H1 (cell line): ENCODE results near the gene NDUFB11. TPM values are rescaled to one million over a fixed set of nuclear protein-coding genes. Genes with fewer than 3 reads are reported as not detected.

ENCODE experiments used
- CTCF ChIA-PET: fragments of 300-600 bp; sonication (Branson Sonifier 250); formaldehyde crosslinking; loops from one replicate; lab custom pipeline; 2021; ENCODE audit not compliant: partially characterized antibody; lab: Charles Lee
- POLR2A ChIA-PET: fragments of 300-600 bp; sonication (Branson Sonifier 250); formaldehyde crosslinking; loops from one replicate; lab custom pipeline; 2021; ENCODE audit warnings: inconsistent platforms; ENCODE audit not compliant: partially characterized antibody; lab: Charles Lee
- DNase-seq, 2 experiments: peaks; one replicate each; pipeline versions ENCODE4 v3.0.0 to v3.0.0-alpha.2; 2010 to 2022; ENCODE audit warnings: low spot score in 2 of 2, low read depth in 1 of 2, mixed read lengths in 1 of 2
- FAIRE-seq: peaks from 2 replicates; lab custom pipeline; 2011; peaks lifted over from hg19 to GRCh38; lab: Jason Lieb, UNC
- H2AFZ ChIP-seq: 2 replicates; pipeline ENCODE4 v1.8.1; 2012; ENCODE audit warnings: low read length, inconsistent platforms
- H2AK5ac ChIP-seq: 2 replicates; pipeline ENCODE4 v1.6.1; 2013; ENCODE audit warnings: low read depth, low read length
- H2BK120ac ChIP-seq: replicated peaks from 2 replicates; pipeline ENCODE3; 2013; ENCODE audit warnings: low read depth, low read length, inconsistent platforms
- H2BK12ac ChIP-seq: 2 replicates; pipeline ENCODE4 v1.6.1; 2013; ENCODE audit warnings: low read depth, low read length
- H2BK15ac ChIP-seq: 2 replicates; pipeline ENCODE4 v1.6.1; 2013; ENCODE audit warnings: low read length
- H2BK20ac ChIP-seq: 2 replicates; pipeline ENCODE4 v1.6.1; 2013; ENCODE audit warnings: low read length
- H2BK5ac ChIP-seq: 2 replicates; pipeline ENCODE4 v1.6.1; 2013; ENCODE audit warnings: low read depth, low read length
- H3K14ac ChIP-seq: 2 replicates; pipeline ENCODE4 v1.6.1; 2013; ENCODE audit warnings: inconsistent platforms; ENCODE audit not compliant: insufficient read length
- H3K18ac ChIP-seq: 2 replicates; pipeline ENCODE4 v1.6.1; 2013; ENCODE audit warnings: low read length; ENCODE audit errors: extremely low read depth
- H3K23ac ChIP-seq: 2 replicates; pipeline ENCODE4 v1.6.1; 2013; ENCODE audit warnings: inconsistent platforms; ENCODE audit not compliant: insufficient read length
- H3K23me2 ChIP-seq: 2 replicates; pipeline ENCODE4 v1.6.1; 2013; ENCODE audit warnings: low read depth, low read length
- H3K27ac ChIP-seq: 2 replicates; pipeline ENCODE4 v1.6.1; 2011; ENCODE audit warnings: low read depth, low read length, inconsistent platforms
- H3K27me3 ChIP-seq, 4 experiments: replicated peaks in 1 of 4; 1 replicate in 1 of 4; 2 replicates in 3 of 4; pipeline versions ENCODE4 v1.6.1 to v1.8.1; 2011 to 2013; ENCODE audit warnings: low read length in 3 of 4, mild to moderate bottlenecking in 3 of 4, inconsistent platforms in 2 of 4, mixed read lengths in 2 of 4, moderate library complexity in 1 of 4; ENCODE audit not compliant: control insufficient read depth in 3 of 4, insufficient read depth in 3 of 4; ENCODE audit errors: extremely low read depth in 1 of 4
- H3K36me3 ChIP-seq, 4 experiments: 2 replicates each; pipeline versions ENCODE4 v1.6.1 to v1.8.1; 2011 to 2013; ENCODE audit warnings: mild to moderate bottlenecking in 4 of 4, low read length in 3 of 4, moderate library complexity in 2 of 4, control low read depth in 1 of 4, inconsistent platforms in 1 of 4; ENCODE audit not compliant: insufficient read depth in 4 of 4, control insufficient read depth in 2 of 4
- H3K4ac ChIP-seq: replicated peaks from 2 replicates; pipeline ENCODE3; 2013; ENCODE audit warnings: low read length, low read depth, mixed read lengths, inconsistent platforms; ENCODE audit not compliant: insufficient read length
- H3K4me1 ChIP-seq, 4 experiments: replicated peaks in 1 of 4; 1 replicate in 1 of 4; 2 replicates in 3 of 4; pipeline versions ENCODE4 v1.6.1 to v1.8.1; 2011 to 2013; ENCODE audit warnings: low read length in 3 of 4, inconsistent platforms in 2 of 4, mixed read lengths in 1 of 4; ENCODE audit not compliant: insufficient read depth in 4 of 4, control insufficient read depth in 3 of 4
- H3K4me2 ChIP-seq, 2 experiments: 2 replicates each; pipeline versions ENCODE4 v1.6.1 to v1.8.1; 2011 to 2013; ENCODE audit warnings: low read depth in 2 of 2, low read length in 2 of 2, control low read depth in 1 of 2, inconsistent platforms in 1 of 2, mild to moderate bottlenecking in 1 of 2; ENCODE audit not compliant: insufficient read depth in 1 of 2
- H3K4me3 ChIP-seq, 4 experiments: fragments of 200-600, 300-600 bp in 1 of 4; sonication (generic), shearing (Covaris generic), sonication (Bioruptor Twin) in 1 of 4; 2 replicates each; pipeline versions ENCODE4 v1.5.1 to v1.8.1; 2011 to 2016; ENCODE audit warnings: low read length in 4 of 4, low read depth in 3 of 4, control low read depth in 2 of 4, inconsistent platforms in 2 of 4, mild to moderate bottlenecking in 2 of 4, mixed read lengths in 1 of 4, moderate library complexity in 1 of 4; ENCODE audit not compliant: insufficient read depth in 2 of 4; ENCODE audit errors: extremely low read depth in 1 of 4
- H3K56ac ChIP-seq: replicated peaks from 2 replicates; pipeline ENCODE3; 2013; ENCODE audit warnings: low read depth, mild to moderate bottlenecking, mixed read lengths, low read length, inconsistent platforms; ENCODE audit not compliant: insufficient read length
- H3K79me1 ChIP-seq: 2 replicates; pipeline ENCODE4 v1.6.1; 2013; ENCODE audit warnings: low read depth, low read length, control low read depth
- H3K79me2 ChIP-seq, 2 experiments: 2 replicates each; pipeline versions ENCODE4 v1.6.1 to v1.8.1; 2012 to 2013; ENCODE audit warnings: low read length in 2 of 2, mild to moderate bottlenecking in 2 of 2, inconsistent platforms in 1 of 2; ENCODE audit not compliant: insufficient read depth in 2 of 2, control insufficient read depth in 1 of 2
- H3K9ac ChIP-seq, 4 experiments: replicated peaks in 1 of 4; 1 replicate in 1 of 4; 2 replicates in 3 of 4; pipeline versions ENCODE4 v1.6.1 to v1.8.1; 2011 to 2013; ENCODE audit warnings: low read depth in 3 of 4, low read length in 3 of 4, control low read depth in 2 of 4, mild to moderate bottlenecking in 2 of 4, moderate library complexity in 2 of 4, inconsistent platforms in 1 of 4; ENCODE audit errors: extremely low read depth in 1 of 4
- H3K9me3 ChIP-seq, 2 experiments: 2 replicates each; pipeline versions ENCODE4 v1.6.1 to v1.8.1; 2012 to 2013; ENCODE audit warnings: mild to moderate bottlenecking in 2 of 2, moderate library complexity in 2 of 2, control low read depth in 1 of 2, inconsistent platforms in 1 of 2, low read depth in 1 of 2, low read length in 1 of 2, mixed read lengths in 1 of 2; ENCODE audit not compliant: insufficient read depth in 2 of 2
- H4K20me1 ChIP-seq, 2 experiments: replicated peaks in 1 of 2; 2 replicates each; pipeline versions ENCODE3 to v1.8.1; 2011 to 2013; ENCODE audit warnings: inconsistent platforms in 2 of 2, low read length in 2 of 2, mild to moderate bottlenecking in 1 of 2; ENCODE audit not compliant: insufficient read depth in 2 of 2, control insufficient read depth in 1 of 2
- H4K5ac ChIP-seq: 2 replicates; pipeline ENCODE4 v1.6.1; 2013; ENCODE audit warnings: low read length, low read depth, mixed read lengths, inconsistent platforms; ENCODE audit not compliant: insufficient read length
- H4K8ac ChIP-seq: 2 replicates; pipeline ENCODE4 v1.8.0; 2013; ENCODE audit warnings: mild to moderate bottlenecking, moderate library complexity, low read length, inconsistent platforms; ENCODE audit not compliant: insufficient read depth; ENCODE audit errors: extremely low read depth
- H4K91ac ChIP-seq: replicated peaks from 2 replicates; pipeline ENCODE3; 2013; ENCODE audit warnings: low read length, mixed read lengths, inconsistent platforms; ENCODE audit not compliant: insufficient read length
- BACH1 ChIP-seq: IDR thresholded peaks from 2 replicates; pipeline ENCODE4 v1.6.1; 2012; ENCODE audit warnings: low read length, improper control_type of control experiment
- CHD1 ChIP-seq: IDR thresholded peaks from 2 replicates; pipeline ENCODE4 v1.6.1; 2012; ENCODE audit warnings: low read depth, low read length, improper control_type of control experiment
- CREB1 ChIP-seq: IDR thresholded peaks from 2 replicates; pipeline ENCODE4 v1.6.1; 2012; ENCODE audit warnings: inconsistent platforms
- JUN ChIP-seq: IDR thresholded peaks from 2 replicates; pipeline ENCODE4 v1.6.1; 2011; ENCODE audit warnings: low read depth, mild to moderate bottlenecking, improper control_type of control experiment, low read length
- PHF8 ChIP-seq: fragments of 200-600 bp; sonication (generic); conservative IDR thresholded peaks from 2 replicates; pipeline ENCODE4 v1.7.1; 2012; ENCODE audit warnings: low read depth, mild to moderate bottlenecking, inconsistent platforms, low read length, moderate library complexity
- RAD21 ChIP-seq, 2 experiments: IDR thresholded peaks in 1 of 2; conservative IDR thresholded peaks in 1 of 2; 2 replicates each; pipeline ENCODE4 v1.6.1; 2011; ENCODE audit warnings: low read depth in 2 of 2, low read length in 2 of 2, improper control_type of control experiment in 1 of 2, inconsistent platforms in 1 of 2, mild to moderate bottlenecking in 1 of 2, moderate library complexity in 1 of 2
- SIRT6 ChIP-seq: IDR thresholded peaks from one replicate; pipeline ENCODE4 v1.7.1; 2012; ENCODE audit warnings: low read length, inconsistent platforms
- SP2 ChIP-seq: IDR thresholded peaks from 2 replicates; pipeline ENCODE4 v1.6.1; 2012; ENCODE audit warnings: mild to moderate bottlenecking, low read length, inconsistent platforms
- SRF ChIP-seq: IDR thresholded peaks from 2 replicates; pipeline ENCODE4 v1.6.1; 2011; ENCODE audit warnings: mild to moderate bottlenecking, low read depth, low read length, moderate library complexity
- TCF12 ChIP-seq: IDR thresholded peaks from 2 replicates; pipeline ENCODE4 v1.6.1; 2011; ENCODE audit warnings: low read depth, mild to moderate bottlenecking, low read length
- YY1 ChIP-seq: IDR thresholded peaks from 2 replicates; pipeline ENCODE4 v1.6.1; 2011; ENCODE audit warnings: low read depth, mild to moderate bottlenecking, low read length
- WGBS, 2 experiments: shearing (Covaris generic) in 1 of 2; methylation state at CpG; one replicate each; pipeline versions ENCODE4 v1.1.6 to v1.1.7; 2013 to 2015; ENCODE audit warnings: low lambda C conversion rate in 2 of 2, mixed read lengths in 2 of 2, inconsistent platforms in 1 of 2, low coverage in 1 of 2, missing lambda C conversion rate in 1 of 2; ENCODE audit not compliant: insufficient replicate concordance in 2 of 2, insufficient coverage in 1 of 2, insufficient read length in 1 of 2; ENCODE audit errors: extremely low coverage in 1 of 2, missing lambda C conversion rate in 1 of 2; 5-methylcytosine and 5-hydroxymethylcytosine counted together
- polyA plus RNA-seq, 7 experiments: library from polyadenylated mRNA; depleted of rRNA in 3 of 7; stranded (reverse) in 5 of 7; unstranded in 2 of 7; fragments of >200 nt in 5 of 7; fragments of 200-250 nt in 2 of 7; gene quantifications; 1 replicate in 5 of 7; 2 replicates in 1 of 7; 4 replicates in 1 of 7; pipeline versions ENCODE4 v1.2.1 to v1.2.3, GENCODE V29; 2011 to 2013; ENCODE audit warnings: missing spikeins in 2 of 7, mixed read lengths in 2 of 7
- total RNA-seq: library from RNA; stranded (reverse); fragmentation: NEBNext Ultra II Directional; extraction: Animal tissue kit (Norgen Biotek cat#: 25700); gene quantifications from 2 replicates; pipeline ENCODE4 v1.2.1, GENCODE V29; 2021
- TF ChIP-seq, protein P1 (sequence below): IDR thresholded peaks from 2 replicates; pipeline ENCODE4 v1.6.1; 2011; ENCODE audit warnings: low read length, improper control_type of control experiment

Gene NDUFB11
- total and polyA plus RNA-seq, 2 of the 8 experiments (the other 6 are each of a cell fraction or from before 2014, with no cell fraction given) = 120 to 131 TPM

DNA sequence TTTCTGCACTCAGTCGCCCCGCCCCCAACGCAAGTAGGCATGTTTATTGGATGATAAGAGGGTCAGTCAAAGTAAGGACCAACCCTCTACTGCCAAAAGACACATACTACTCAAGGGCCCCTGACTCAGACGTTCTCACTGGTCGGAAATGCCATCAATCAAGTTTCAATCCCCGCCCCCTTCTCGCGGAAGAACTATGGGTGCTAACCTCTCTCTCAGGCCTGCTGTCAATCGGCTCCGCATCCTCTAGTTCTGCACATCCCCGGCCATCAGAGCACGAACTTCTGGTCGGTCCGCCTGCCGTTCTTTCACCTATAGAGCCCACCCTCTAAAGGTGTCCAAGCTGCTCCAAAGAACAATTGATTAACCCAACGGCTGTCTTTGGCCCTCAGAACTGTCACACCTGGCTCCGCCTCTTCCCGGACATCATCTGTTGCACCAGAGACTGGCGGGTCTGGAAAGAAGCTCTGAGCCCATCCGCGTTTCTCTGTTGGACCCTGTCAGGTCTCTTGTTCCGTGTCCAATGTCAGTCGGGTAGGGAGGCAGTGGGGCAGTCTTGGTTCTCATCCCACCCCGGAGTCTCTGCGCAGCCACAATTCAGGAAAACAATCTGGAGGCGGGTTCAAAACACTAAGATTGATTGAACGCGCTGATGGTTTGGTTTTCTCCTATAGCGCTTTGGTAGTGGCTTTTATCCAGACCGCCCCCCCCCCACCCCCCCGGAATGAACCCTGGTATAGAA lies 15.2 kb downstream of the NDUFB11 start:
- Histone ChIP-seq H2BK12ac (no peak overlapping the region), H3K9ac (peak overlapping the region in 1 of 4 experiments; percentile 77; a peak in 1 of 7 replicates), H2AFZ (peak overlapping the region; percentile 88; the same call in 1 of the 2 replicates), H3K56ac (no peak overlapping the region), H3K23me2 (no peaks in the 10 kb centered on the region), H3K9me3 (no peaks in the 10 kb centered on the region), H3K79me2 (no peaks in the 10 kb centered on the region), H2BK120ac (no peak overlapping the region), H2BK5ac (no peak overlapping the region), H4K91ac (no peak overlapping the region), H4K5ac (no peak overlapping the region), H3K27ac (no peak overlapping the region), H3K36me3 (no peaks in the 10 kb centered on the region), H2AK5ac (no peak overlapping the region), H3K18ac (no peak overlapping the region), H3K14ac (no peak overlapping the region), H2BK15ac (no peak overlapping the region), H3K4me3 (peak overlapping the region; percentile 52 to 72 (median 61)), H4K8ac (no peak overlapping the region), H2BK20ac (no peak overlapping the region), H3K4me2 (peak overlapping the region; percentile 67 to 71), H3K4me1 (no peaks in the 10 kb centered on the region), H3K23ac (no peak overlapping the region), H3K79me1 (no peaks in the 10 kb centered on the region), H4K20me1 (no peaks in the 10 kb centered on the region), H3K27me3 (no peaks in the 10 kb centered on the region), H3K4ac (no peak overlapping the region)
- DNase-seq (peak; percentile 76 to 93), FAIRE-seq (peak; percentile 78)
- 3% methylated on average over 26 of the region's 31 CpGs; no CpG with 5 or more reads in 1 of the 2 experiments for WGBS, 2 experiments
- ChIA-PET POLR2A (interaction anchor here (0.9 to 4.2 kb wide), 4 partner anchors 10 to 55 kb away, joined by 3 to 28 read pairs (median 4); partner anchors contain the start of genes NDUFB11 and RBM10), CTCF (no interaction called here)
- no peak for TF ChIP-seq CHD1
- no peak for TF ChIP-seq SRF
- TF ChIP-seq SP2 = peak; percentile 90
- no peak for TF ChIP-seq PHF8
- no peak for TF ChIP-seq JUN
- TF ChIP-seq TCF12 = no peak
- no peak for TF ChIP-seq BACH1
- peak; percentile 23; the same call in 1 of the 2 replicates for TF ChIP-seq CREB1
- no peak for TF ChIP-seq SIRT6
- no peak for TF ChIP-seq YY1
- TF ChIP-seq, protein P1, sequence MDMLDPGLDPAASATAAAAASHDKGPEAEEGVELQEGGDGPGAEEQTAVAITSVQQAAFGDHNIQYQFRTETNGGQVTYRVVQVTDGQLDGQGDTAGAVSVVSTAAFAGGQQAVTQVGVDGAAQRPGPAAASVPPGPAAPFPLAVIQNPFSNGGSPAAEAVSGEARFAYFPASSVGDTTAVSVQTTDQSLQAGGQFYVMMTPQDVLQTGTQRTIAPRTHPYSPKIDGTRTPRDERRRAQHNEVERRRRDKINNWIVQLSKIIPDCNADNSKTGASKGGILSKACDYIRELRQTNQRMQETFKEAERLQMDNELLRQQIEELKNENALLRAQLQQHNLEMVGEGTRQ = no peak
- no peak for TF ChIP-seq RAD21 (IDR thresholded peaks at IDR 0.05 in 1 of 2, conservative IDR thresholded peaks at IDR 0.05 in 1 of 2; ENCODE audit: low read depth in 2 of 2, low read length in 2 of 2)
